HCEC 1CT (cell line): Measurements from ENCODE around the gene RACGAP1.

Experiments
- DNase-seq: peaks from one replicate; pipeline ENCODE4 v3.0.0-alpha.2; 2017

The RACGAP1 gene

DNA sequence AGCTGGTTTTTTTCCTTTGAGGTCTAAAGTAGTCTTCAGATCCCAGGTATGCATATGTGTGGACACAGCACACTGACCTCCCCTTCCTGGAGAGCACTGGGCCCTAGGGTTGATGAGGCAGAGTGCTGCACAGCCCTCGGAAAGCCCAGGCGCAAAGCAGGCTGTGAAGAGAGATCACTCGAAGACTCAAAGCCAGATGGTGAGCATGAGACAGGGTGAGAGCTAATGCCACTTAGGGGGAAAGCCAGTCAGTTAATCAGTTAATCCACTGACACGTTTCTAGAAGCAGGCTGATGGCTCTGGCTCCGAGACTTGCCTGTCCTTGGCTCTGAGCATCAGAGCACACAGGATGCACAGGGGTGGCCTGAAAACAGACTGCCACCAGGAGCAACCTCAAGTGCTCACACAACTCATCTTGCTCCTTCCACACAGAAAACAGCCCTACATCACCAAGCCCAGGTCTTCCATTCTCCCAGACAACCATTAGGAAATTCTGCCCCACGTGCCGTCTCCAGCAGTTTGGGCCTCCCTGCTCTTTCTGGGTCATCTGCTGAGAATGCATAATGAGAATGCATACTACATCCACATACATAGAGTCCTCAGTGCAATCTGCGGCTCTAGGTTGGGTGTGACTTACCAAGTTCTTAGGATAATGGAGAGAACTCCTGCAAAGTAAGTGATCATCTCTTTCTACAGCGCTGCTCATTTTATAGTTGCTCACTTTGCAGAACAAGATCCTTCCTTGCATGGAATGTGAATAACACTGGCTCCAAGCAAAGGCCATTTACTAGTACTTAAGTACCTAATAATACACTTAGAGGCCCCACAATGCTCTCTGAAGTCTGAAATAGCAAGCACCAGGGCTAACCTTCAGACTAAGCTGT lies 40.6 kb downstream of the RACGAP1 start:
- no peak for DNase-seq

DNA sequence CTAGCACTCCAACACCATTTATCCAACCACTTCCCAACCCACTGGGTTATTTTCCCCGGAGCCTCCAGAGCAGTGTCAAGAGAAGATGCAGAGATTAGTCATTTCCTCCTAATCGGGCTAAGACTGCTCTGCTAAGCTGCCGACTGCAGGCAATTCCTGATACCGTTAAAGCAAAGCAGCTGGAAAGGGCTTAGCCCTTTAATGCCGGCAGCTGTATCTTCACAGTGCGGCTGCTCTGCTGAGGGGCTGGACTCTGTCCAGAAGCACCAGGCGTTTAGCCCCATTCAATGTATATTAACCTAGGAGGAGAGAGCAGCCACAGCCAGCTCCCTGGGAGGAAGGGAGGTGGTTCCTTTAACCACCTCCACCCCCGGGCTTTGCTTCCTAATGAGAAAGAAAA lies 41.4 kb downstream of the RACGAP1 start:
- DNase-seq = peak; percentile 91

DNA sequence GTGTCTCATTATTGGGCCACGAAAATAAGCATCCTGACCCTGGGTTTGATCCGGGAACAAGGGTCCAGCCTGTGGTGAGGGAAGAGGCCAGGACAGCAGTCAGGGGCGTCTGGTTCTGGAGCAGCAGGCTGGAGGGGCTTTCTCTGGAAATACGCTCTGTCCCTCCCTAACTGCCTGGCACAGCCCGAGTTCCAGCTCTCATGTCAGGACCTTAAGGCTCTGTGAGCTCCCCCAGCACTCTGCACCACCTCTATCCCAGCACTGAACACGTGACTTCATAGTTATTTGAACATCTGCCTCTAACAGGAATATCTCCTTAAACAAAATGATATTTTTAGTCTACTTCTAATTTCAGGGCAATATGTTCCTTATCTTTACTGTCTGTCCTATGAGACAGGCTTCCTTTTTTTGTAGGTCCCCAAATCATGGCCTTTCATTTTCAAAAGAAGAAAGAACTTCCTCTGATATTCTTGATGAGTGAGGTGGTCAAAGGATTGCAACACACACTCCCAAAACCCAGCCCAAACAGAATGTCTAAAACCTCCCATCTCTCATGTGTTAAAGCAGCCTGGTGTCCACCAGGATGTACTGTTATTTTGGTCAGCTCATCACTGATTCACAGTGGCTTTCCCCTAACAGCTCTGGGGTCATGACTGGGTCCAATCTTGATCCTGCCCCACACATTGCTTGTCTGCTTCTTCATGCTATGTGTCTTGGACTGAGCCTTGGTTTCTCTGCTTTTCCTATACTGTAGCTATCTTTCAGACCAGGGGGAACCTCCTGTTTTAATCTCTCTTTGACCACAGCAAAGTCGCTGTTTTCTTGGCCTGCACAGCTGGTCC lies 42.8 kb downstream of the RACGAP1 start:
- DNase-seq = peak; percentile 58

DNA sequence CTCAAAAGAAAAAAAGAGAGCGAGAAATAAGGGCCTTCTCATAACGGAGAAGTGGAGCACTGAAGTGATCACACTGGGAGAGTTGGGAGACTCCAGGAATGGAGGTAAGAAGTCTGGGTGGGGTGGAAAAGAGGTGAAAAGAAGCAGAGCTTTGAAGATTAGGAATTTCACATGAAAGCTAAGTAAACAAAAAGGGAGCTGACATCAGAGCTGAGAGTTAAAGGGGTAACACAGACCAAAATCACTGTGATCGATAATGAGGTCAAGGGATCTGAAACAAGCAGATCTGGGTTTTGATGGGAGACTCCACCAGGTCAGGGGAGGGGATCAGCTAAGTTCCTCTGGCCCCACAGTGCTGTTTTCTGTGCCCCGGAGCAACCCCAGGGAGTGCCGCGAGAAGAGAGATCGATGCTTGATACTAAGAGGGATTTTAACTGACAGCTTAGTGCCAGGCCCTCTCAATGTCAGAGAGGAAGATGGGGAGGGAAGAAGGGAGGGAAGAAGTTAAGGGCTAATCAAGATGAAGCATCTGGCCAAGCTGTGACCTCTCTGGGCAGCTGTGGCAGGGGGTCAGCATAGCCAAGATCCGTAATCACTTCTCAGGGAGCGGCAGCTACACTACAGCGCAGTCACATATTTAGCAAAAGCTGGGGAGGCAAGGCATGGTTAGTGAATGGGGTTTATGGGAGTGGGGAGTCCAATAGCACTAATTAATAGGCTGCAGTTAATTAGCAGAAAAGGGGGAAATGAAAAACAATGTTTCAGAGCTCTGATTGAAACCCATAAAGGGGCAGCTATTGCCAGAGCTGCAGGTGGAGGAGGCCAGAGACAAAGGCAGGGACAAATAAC lies 44.6 kb downstream of the RACGAP1 start:
- DNase-seq = no peak

DNA sequence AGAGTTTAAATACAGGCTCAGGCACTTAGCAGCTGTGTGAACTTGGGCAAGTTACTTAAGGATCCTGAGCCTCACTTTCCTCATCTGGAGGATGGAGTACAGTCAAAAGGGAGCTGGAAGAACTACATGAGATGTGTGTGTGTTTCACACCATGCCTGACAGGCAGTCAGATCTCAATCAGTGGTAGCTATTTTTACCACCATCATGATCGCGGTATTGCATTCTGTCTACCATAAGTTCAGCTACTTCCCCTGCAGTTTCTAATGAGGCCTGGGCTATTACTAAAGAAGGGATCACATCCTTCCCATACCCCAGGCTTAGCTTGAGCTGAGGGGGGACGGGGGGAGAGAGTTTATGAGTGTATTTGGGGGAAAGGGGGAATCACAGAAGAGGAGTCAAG lies 45.5 kb downstream of the RACGAP1 start:
- DNase-seq = no peak

DNA sequence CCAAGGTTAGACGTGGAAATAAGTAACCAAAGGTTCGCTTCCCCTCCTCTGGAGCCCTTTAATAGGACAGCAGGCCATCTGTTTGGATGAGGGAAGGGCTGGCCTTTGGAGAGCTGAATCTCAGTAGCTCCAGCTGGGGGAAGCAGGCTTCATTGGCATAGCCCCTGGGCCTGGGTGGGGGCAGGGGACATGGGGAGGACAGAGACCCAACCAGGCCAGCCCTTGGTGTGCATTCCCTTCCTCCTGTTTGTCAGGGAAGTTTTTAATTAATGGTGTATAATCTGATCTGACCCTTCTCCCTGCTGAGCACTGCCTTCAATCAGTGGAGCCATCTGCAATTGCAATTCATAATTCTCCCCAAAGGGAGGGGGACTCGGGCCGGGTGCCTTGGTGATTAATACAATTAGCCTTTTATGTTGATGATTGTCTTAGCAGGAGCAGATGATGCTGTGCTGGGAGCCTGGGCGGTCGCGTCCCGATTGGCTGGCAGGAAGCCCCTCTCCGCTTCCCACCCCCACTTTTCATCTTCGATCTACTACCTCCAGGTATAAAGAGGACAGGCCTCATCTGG lies 46.2 kb downstream of the RACGAP1 start:
- no peak for DNase-seq

DNA sequence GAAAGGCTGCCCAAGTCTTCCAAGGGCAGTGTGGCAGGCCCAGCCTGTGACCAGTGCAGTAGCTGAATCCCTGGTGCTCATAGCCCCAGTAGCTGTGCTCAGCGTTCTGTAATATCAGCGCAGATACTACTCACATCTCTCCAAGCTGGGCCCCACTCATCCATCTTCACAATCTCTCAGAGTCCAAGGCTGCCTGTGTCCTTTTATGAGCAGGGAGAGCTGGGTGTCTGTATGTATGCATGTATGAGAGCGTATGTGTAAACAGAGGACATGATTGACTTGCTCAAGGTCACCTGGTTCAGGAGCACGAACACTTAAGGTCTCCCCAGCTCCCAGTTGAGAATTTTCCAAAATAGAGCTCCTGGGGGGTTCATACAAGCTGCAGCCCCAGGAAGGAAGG lies 47.2 kb downstream of the RACGAP1 start:
- DNase-seq = no peak

DNA sequence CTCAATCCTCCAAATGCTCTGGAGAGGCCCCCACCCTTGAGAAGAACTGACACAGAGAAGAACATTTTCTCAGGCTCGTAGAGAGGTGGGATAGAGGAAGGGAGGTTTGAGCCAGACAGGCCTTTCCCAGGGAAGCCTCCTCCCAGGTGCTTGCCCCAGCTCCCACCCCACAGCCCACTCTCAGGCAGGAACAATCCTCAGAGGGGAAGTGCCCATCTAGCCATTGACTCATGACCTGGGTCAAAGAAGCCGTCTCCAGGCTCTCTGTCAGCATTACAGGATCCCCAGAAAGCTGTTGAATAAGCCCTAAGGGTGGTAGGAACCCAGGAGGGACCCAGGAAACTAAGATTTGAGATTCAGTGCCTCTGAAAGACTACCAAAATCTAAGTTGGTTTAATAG lies 48.7 kb downstream of the RACGAP1 start:
- no peak for DNase-seq

DNA sequence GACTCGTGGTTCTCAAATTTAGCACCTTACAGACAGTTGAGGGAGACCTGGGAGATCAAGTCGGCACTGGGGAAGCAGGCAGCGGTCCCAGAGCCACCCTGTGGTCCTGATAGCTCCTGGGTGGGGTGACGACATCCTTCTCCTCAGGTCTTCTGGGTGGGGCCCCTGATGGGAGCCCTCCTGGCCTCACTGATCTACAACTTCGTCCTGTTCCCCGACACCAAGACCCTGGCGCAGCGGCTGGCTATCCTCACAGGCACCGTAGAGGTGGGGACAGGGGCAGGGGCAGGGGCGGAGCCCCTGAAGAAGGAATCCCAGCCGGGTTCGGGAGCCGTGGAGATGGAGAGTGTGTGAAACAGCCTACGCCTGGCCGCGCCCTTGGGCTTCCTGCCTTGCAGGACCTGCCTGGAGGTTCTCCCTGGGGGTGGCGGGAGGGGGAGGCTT lies 50.0 kb downstream of the RACGAP1 start:
- DNase-seq = no peak

DNA sequence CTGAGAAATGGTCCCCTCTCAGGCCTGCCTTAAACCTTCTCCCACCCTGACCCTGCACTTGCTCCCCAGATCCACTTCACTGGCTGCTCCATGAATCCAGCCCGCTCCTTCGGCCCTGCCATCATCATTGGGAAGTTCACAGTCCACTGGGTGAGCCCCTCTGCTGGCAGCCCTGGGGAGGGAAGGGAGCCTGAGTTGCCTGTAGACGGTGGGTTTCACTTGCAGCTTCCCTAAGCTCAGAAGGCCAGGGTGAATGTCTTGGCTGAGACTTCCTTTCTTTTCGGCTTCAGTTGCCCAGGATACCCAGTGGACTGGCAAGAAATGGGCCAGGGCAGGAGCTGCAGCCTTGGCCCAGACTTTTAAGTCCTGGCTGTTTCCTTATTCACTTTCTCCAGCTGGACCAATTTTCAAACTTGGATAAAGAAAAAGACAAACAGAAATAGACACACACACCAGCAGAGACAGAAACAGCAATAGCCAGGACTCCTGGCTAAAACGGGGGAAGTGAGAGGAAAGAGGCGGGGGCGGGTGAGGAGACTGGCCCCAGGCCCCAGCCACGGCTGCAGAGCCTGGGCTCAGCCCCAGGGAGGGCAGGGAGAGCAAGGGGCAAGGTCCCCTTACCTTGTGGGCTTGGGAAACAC lies 50.5 kb downstream of the RACGAP1 start:
- DNase-seq = no peak

DNA sequence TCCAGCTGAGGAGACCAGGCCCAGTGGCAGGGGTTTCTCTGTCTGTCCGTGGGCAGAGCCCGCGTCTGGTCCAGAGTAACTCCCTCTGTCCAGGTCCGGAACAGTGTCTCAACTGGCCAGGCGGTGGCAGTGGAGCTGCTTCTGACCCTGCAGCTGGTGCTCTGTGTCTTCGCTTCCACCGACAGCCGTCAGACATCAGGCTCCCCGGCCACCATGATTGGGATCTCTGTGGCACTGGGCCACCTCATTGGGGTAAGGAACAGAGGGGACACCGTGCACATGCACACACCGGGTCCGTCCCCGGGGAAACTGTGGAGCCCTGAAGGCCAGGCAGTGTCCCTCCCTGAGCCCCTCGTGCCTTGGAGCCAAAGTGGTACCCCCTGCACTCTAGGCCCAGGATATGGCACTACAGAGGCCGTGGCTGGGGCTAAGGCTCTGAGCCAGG lies 51.0 kb downstream of the RACGAP1 start:
- DNase-seq = peak; percentile 50

DNA sequence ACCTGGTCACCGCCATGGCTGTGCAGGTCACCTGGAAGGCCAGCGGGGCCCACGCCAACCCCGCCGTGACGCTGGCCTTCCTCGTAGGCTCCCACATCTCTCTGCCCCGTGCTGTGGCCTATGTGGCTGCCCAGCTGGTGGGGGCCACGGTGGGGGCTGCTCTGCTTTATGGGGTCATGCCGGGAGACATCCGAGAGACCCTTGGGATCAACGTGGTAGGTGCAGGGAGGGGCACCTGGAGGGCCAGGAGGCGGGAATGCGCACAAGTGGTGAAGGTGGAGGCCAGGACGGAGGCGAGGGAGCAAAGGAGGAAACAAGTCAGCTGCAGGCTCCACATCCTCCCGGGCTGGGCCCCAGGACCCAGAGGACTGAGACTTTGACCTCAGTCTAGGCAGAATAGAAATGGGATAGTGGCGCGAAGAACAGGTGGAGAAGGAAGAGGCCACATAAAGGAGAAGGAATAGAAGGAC lies 51.9 kb downstream of the RACGAP1 start:
- no peak for DNase-seq

DNA sequence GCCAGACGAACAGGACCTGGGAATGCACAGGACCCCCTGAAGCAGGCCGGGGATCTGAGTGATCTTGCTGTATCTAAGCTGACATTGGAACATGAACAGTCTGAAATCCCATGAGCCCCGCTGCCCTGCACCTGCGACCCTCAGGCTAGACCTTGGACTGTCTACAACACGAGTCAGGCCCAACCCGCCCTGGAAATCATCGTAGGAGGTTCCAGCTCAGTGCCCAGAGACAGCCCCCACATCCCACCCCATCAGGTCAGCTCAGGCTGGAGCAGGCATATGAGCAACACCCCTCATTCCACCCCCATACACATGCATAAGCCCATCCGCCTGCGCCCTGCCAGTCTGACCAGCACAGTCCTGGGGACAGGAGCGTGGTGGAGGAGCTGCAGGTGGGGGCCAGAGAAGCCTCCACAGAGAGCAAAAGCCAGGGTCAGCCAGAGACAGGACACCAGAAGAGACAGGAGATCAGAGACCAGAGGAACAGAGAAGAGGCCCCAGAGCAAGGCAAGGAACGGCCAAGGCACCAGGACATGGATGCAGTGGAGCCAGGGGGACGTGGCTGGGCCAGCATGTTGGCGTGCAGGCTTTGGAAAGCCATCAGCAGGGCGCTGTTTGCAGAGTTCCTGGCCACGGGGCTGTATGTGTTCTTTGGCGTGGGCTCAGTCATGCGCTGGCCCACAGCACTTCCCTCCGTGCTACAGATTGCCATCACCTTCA lies 52.5 kb downstream of the RACGAP1 start, which contains the start of gene AQP6:
TSS of gene AQP6 (plus strand) at position 307 of the 720 bp plus-strand sequence. CDS start at position 534, 227 bp downstream.
- no peak for DNase-seq

DNA sequence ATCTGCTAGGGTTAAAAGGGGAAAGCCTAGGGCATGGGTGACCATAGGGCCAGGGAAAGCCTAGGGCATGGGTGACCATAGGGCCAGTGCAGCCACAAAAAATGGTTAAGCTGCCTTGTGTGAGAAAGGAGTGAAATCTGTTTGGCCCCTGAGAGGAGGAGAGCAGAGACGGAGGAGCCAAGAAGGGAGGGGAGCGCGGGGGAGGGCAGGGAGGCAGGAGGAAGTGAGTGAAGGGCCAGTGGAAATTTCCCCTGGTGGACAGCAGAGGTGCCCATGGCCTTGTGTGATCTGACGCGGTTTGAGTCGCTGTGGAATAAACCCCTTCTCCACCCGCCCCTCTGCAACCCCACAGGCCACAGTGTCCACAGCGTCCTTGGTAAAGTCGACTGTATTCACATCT lies 53.2 kb downstream of the RACGAP1 start:
- no peak for DNase-seq

DNA sequence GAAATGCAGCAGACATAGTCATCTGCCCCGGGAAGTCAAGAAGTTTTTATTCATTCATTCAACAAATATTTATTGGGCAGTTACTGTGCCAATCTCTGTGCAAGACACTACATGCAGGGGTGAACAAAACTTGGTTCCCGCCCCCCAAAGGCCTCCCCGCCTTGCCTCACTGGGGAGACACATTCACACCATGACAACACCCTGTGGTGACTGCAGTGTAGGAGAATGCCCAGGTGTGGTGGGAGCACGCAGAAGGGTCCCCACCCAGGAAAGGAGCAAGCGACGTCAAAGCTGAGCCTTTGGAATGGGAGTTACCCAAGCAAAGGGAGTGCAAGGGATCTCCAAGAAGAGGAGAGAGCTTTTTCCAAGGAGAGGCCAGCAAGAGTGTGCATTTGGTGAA lies 54.2 kb downstream of the RACGAP1 start:
- DNase-seq = no peak

DNA sequence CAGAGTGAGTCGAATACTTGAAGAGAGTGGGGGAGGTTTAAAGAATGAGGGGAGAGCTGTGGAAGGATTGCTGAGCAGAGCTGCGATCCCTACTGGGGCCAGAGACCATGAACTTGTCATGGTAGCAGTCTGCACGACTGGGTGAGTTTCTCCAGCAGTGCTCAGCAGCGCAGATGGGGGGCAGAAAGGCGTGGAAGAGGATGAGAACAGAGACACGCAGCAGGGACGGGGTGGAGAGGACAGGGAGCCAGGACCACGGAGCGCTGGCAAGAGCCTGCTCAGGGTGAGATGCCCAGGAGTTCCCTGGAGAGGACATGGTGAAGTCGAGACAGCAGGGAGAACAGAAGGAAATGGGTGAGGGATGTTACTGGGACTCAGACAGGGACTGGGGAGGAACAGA lies 54.6 kb downstream of the RACGAP1 start:
- no peak for DNase-seq

DNA sequence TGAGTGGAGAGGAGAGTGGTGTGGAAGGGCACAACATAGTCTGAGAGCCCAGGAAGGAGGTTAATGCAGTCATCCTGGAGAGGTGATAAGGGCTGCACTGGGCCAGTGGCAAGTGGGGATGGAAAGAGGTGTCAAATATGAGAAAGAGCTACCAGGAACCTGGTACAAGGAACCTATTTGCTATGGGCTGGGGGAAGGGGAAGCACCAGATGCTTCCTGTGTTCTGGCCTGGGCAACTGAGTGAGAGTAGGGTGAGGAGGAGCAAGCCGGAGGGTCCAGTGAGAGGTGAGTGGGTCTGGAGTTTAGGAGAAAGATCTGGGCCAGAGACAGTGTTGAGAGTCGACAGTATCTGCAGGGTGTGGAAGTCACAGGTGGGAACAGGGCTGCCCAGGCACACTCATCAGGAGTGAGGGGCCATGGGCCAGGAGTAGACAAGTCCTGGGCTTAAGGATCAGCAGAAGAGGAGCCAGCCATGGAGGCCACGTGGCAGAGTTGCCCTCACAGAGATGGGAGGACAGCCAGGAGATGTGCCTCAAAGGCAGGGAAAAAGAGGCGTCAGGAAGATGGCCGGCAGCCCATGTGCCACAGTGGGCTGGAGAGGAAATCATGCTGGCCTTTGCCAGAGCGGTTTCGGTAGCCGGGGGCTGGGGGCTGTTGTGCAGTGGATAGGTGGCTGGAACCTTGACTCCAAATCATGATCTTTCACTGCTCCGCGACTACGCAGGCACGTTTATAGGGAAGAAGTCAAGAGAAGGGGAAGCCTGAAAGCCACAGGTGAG lies 55.5 kb downstream of the RACGAP1 start:
- no peak for DNase-seq

DNA sequence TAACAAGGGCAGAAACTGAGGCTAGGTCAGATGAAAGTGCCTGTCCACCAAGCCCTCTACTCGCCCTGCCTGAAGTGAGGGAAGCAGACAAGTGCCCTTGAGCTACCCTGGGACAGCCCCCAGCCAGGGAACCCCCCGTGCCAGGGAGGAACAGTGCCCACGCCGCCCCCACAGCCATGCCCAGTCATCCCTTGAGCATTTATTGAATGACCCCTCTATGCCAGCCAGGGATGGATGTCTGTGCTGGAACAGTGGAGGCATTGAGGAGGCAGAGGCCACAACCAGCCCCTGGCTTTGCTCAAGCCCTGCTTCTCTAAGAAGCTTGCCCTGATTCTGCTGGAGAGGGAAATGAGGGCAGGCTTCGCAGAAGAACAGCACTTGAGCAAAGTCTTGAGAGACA lies 56.3 kb downstream of the RACGAP1 start:
- DNase-seq = no peak

DNA sequence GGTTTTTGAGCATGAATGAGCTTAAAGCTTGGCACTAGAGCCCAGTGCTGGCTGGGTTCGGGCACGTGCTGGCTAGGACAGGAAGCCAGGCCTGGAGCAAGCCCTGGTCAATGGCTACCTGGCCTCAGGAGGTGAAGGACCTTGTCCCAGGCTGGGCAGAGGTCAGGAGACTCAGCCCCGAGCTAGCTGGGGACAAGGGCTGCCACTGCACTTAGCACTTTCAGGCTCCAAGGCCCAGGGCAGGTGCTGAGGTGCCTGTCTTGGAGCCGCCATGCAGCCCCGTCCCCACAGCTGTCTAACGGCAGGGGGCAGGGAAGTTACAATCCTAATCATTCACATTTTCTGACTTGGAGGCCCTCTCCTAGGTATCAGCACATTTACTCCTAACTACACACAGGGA lies 56.8 kb downstream of the RACGAP1 start:
- no peak for DNase-seq

DNA sequence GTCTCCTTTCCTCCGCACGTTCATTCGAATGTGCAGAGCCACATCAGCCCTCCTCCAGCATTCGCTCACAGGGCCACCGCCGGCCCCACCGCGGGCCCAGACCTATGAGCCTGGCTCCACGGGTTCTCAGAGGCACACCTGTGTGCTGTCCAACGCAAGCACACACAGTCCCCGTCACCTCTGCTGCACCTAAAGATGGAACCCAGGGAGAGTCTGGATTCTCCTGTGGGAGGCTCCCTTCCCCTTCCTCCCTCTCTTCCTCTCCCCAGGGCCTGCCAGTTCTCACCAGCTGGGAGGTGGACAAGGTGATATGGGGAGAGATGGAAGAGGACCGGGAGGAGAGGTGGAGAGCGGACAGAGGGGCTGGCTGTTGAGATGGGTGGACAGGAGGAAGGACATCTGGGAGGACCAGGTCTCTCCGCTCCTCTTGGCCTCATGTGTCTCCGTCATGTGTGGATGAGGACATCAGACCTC lies 57.5 kb downstream of the RACGAP1 start:
- DNase-seq = no peak
